Measurements from ENCODE around the gene DNPEP. TPM values are rescaled to one million over a fixed set of nuclear protein-coding genes. Genes with fewer than 3 reads are reported as not detected.

The DNPEP gene
- total RNA-seq, 2 experiments from 2014 or later = 39.3 to 63.6 TPM

DNA sequence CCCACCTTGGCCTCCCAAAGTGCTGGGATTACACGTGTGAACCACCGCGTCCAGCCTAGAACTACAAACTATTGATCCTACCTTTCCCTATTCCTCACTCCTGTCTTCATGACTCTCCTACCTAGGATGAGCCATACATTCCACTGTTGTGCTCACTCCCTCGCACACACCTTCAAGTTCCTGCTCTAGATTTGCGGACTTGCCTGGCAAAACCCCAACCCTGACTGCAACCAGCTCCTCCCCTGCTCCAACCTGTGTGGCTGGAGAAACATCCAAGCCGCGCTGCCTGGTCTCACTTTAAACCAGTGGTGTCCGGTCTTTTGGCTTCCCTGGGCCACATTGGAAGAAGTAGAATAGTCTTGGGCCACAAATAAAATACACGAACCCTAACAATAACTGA is 5.0 kb upstream of the DNPEP start:
- TF ChIP-seq, protein P1, sequence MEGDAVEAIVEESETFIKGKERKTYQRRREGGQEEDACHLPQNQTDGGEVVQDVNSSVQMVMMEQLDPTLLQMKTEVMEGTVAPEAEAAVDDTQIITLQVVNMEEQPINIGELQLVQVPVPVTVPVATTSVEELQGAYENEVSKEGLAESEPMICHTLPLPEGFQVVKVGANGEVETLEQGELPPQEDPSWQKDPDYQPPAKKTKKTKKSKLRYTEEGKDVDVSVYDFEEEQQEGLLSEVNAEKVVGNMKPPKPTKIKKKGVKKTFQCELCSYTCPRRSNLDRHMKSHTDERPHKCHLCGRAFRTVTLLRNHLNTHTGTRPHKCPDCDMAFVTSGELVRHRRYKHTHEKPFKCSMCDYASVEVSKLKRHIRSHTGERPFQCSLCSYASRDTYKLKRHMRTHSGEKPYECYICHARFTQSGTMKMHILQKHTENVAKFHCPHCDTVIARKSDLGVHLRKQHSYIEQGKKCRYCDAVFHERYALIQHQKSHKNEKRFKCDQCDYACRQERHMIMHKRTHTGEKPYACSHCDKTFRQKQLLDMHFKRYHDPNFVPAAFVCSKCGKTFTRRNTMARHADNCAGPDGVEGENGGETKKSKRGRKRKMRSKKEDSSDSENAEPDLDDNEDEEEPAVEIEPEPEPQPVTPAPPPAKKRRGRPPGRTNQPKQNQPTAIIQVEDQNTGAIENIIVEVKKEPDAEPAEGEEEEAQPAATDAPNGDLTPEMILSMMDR (conservative IDR thresholded peaks at IDR 0.05; ENCODE audit: low read length) = no peak
- TF ChIP-seq EZH2phosphoT487 (IDR thresholded peaks at IDR 0.05; ENCODE audit: borderline replicate concordance, low read depth, low read length) = no peak
- H2AFZ ChIP-seq (ENCODE audit: low read length) = no peak overlapping the region
- no peak overlapping the region for H3K27ac ChIP-seq (ENCODE audit: low read depth, low read length, poor library complexity, severe bottlenecking)
- H3K4me3 ChIP-seq (ENCODE audit: low read depth, low read length, poor library complexity, severe bottlenecking) = no peak overlapping the region
- no peaks in the 10 kb centered on the region for H3K79me2 ChIP-seq (ENCODE audit: insufficient read depth, low read depth, low read length)
- no peaks in the 10 kb centered on the region for H3K36me3 ChIP-seq (ENCODE audit: insufficient read depth, low read length)
- intact Hi-C loops (cut with micrococcal nuclease; ENCODE audit: unreplicated experiment) = no loop called here
- no peak overlapping the region for H3K4me2 ChIP-seq (ENCODE audit: low read length)
- H3K9me2 ChIP-seq (ENCODE audit: insufficient read depth, low read length) = no peaks in the 10 kb centered on the region
- no peaks in the 10 kb centered on the region for H4K20me1 ChIP-seq (ENCODE audit: insufficient read depth, low read length)
- ChIA-PET CTCF (ENCODE audit: unreplicated experiment) (no interaction called here), POLR2A (no interaction called here)
- BruUV-seq (replicated peaks) = no TSS peak
- peaks cover 13% of the 10 kb centered on the region for H3K4me1 ChIP-seq (ENCODE audit: insufficient read depth, low read length, poor library complexity, severe bottlenecking)
- H3K9me3 ChIP-seq (ENCODE audit: low read length) = no peaks in the 10 kb centered on the region
- no peak for DNase-seq (ENCODE audit: low spot score)

- no peak for DNase-seq (ENCODE audit: low spot score)
- peak overlapping the region; percentile 59 for H3K4me3 ChIP-seq (ENCODE audit: low read depth, low read length, poor library complexity, severe bottlenecking)
- CTCF ChIA-PET (ENCODE audit: unreplicated experiment) = interaction anchor here (1.0 to 1.3 kb wide), 2 partner anchors 9 to 14 kb away, joined by 6 to 7 read pairs; no protein-coding TSS in a partner anchor
- peaks cover 15% of the 10 kb centered on the region for H3K4me1 ChIP-seq (ENCODE audit: insufficient read depth, low read length, poor library complexity, severe bottlenecking)
- no peaks in the 10 kb centered on the region for H3K9me2 ChIP-seq (ENCODE audit: insufficient read depth, low read length)
- intact Hi-C loops (cut with micrococcal nuclease; ENCODE audit: unreplicated experiment) = loop anchor here (1.0 to 5.0 kb wide), 6 partner anchors 110 to 229 kb away; partner anchors contain the start of genes ANKZF1, ATG9A, CHPF and CNPPD1
- no peaks in the 10 kb centered on the region; the same call in 1 of the 2 replicates for H3K79me2 ChIP-seq (ENCODE audit: insufficient read depth, low read depth, low read length)
- TF ChIP-seq, protein P1 (conservative IDR thresholded peaks at IDR 0.05; ENCODE audit: low read length) = no peak
- no peak for TF ChIP-seq EZH2phosphoT487 (IDR thresholded peaks at IDR 0.05; ENCODE audit: borderline replicate concordance, low read depth, low read length)
- H3K4me2 ChIP-seq (ENCODE audit: low read length) = peak overlapping the region; percentile 63
- no peaks in the 10 kb centered on the region for H4K20me1 ChIP-seq (ENCODE audit: insufficient read depth, low read length)
- POLR2A ChIA-PET = interaction anchor here (0.6 to 1.5 kb wide), 7 partner anchors 9 to 297 kb away, joined by 3 to 7 read pairs (median 4); partner anchors contain the start of gene ATG9A
- BruUV-seq (replicated peaks) = no TSS peak
- peaks cover 21% of the 10 kb centered on the region for H3K36me3 ChIP-seq (ENCODE audit: insufficient read depth, low read length)
- H3K9me3 ChIP-seq (ENCODE audit: low read length) = no peaks in the 10 kb centered on the region
- no peak overlapping the region for H3K27ac ChIP-seq (ENCODE audit: low read depth, low read length, poor library complexity, severe bottlenecking)
- peak overlapping the region; percentile 92 for H2AFZ ChIP-seq (ENCODE audit: low read length)
Measured at GRCh38 chr2:219388907-219389156, 1.1 kb upstream of the DNPEP start.

DNA sequence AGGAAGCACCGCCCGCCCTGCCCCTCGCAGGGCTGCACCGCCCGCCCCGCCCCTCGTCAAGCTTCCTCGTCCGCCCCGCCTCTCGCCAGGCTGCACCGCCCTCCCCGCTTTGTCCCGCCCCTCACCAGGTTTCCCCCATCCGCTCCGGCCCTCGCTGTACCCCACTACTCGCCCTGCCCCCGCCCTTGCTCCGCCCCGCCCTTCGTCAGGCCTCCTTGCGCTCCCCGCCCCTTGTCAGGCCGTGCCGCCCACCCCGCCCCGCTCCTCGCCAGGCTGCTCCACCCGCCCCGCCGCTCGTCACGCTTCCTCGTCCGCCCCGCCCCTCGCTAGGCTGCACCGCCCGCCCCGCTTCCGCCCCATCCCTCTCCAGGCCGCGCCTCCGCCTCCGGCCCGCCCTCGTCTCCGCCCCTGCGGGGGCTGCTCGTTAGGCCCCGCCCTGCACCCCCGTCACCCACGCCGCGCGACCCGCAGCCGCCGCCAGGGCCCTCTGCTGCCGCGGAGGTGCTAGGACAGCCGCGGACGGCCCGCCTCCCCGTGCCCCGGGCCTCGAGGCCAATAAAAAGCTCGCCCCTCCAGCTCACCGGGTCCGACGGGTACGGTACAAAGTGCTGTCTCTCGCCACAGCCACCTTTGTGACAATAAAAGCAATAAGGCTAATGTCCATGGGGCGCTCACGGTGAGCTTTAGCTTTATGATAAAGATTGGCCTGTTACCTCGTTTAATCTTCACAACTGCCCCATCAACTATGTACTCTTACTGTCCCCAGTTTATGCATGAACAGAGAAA is 602 bp upstream of the DNPEP start:
- peak overlapping the region; percentile 92 for H2AFZ ChIP-seq (ENCODE audit: low read length)
- no TSS peak for BruUV-seq (replicated peaks)
- peak overlapping the region; percentile 59 for H3K4me3 ChIP-seq (ENCODE audit: low read depth, low read length, poor library complexity, severe bottlenecking)
- H3K79me2 ChIP-seq (ENCODE audit: insufficient read depth, low read depth, low read length) = no peaks in the 10 kb centered on the region; the same call in 1 of the 2 replicates
- no peaks in the 10 kb centered on the region for H3K9me2 ChIP-seq (ENCODE audit: insufficient read depth, low read length)
- peaks cover 26% of the 10 kb centered on the region for H3K36me3 ChIP-seq (ENCODE audit: insufficient read depth, low read length)
- no peak overlapping the region for H3K27ac ChIP-seq (ENCODE audit: low read depth, low read length, poor library complexity, severe bottlenecking)
- H4K20me1 ChIP-seq (ENCODE audit: insufficient read depth, low read length) = no peaks in the 10 kb centered on the region
- POLR2A ChIA-PET = interaction anchor here (0.5 to 1.5 kb wide), 19 partner anchors 10 to 810 kb away, joined by 3 to 7 read pairs (median 4); partner anchors contain the start of genes ATG9A and TUBA4B
- intact Hi-C loops (cut with micrococcal nuclease; ENCODE audit: unreplicated experiment) = loop anchor here (1.0 to 5.0 kb wide), 6 partner anchors 110 to 228 kb away; partner anchors contain the start of genes ANKZF1, ATG9A, CHPF and CNPPD1
- H3K4me1 ChIP-seq (ENCODE audit: insufficient read depth, low read length, poor library complexity, severe bottlenecking) = peaks cover 15% of the 10 kb centered on the region
- TF ChIP-seq EZH2phosphoT487 (IDR thresholded peaks at IDR 0.05; ENCODE audit: borderline replicate concordance, low read depth, low read length) = no peak
- TF ChIP-seq, protein P1 (conservative IDR thresholded peaks at IDR 0.05; ENCODE audit: low read length) = peak; percentile 74
- CTCF ChIA-PET (ENCODE audit: unreplicated experiment) = interaction anchor here (0.5 to 1.3 kb wide), 9 partner anchors 10 to 999 kb away, joined by 3 to 7 read pairs (median 3); partner anchors contain the start of gene GMPPA
- peak overlapping the region; percentile 63 for H3K4me2 ChIP-seq (ENCODE audit: low read length)
- DNase-seq (ENCODE audit: low spot score) = peak; percentile 95
- no peaks in the 10 kb centered on the region for H3K9me3 ChIP-seq (ENCODE audit: low read length)

Data from OCI-LY7 (cell line).